Stimulated activated CD8-positive, alpha-beta memory T cell treated with anti-CD3 and anti-CD28 coated beads, Interleukin-4, amount 100 ng/mL, for 1 hour (primary cell): ENCODE measurements around the gene IGFBP1.
"Not testable (repeated sequence)": the region's sequence is repeated elsewhere in the genome, so short reads cannot be mapped to it uniquely, and the experiment has no call there.

Experiments used
- DNase-seq, 2 donors: peaks; one replicate each; pipeline ENCODE4 v3.0.0-alpha.2; 2020; ENCODE audit warnings: low read depth in 2 of 2, low spot score in 1 of 2

The IGFBP1 gene

GRCh38 chr7:45888185-45888992, at the start of gene IGFBP1:
TSS of gene IGFBP1 (plus strand) at chr7:45888488. CDS start at chr7:45888653, 165 bp downstream.
- no peak for DNase-seq

- not testable (repeated sequence) for DNase-seq
Observed at GRCh38 chr7:45838852-45839251, 49.4 kb upstream of the IGFBP1 start.

GRCh38 chr7:45841926-45842717, 46.2 kb upstream of the IGFBP1 start:
- DNase-seq, result not testable (repeated sequence)

GRCh38 chr7:45846536-45846935, 41.8 kb upstream of the IGFBP1 start:
- not testable (repeated sequence) for DNase-seq

GRCh38 chr7:45848734-45849133, 39.6 kb upstream of the IGFBP1 start:
- DNase-seq, result not testable (repeated sequence)

- DNase-seq, result not testable (repeated sequence)
Observed at GRCh38 chr7:45852984-45853383, 35.3 kb upstream of the IGFBP1 start.

- DNase-seq, result not testable (repeated sequence)
Observed at GRCh38 chr7:45853491-45853890, 34.8 kb upstream of the IGFBP1 start.

GRCh38 chr7:45855680-45856079, 32.6 kb upstream of the IGFBP1 start:
- DNase-seq, result not testable (repeated sequence)

- DNase-seq, result not testable (repeated sequence)
Observed at GRCh38 chr7:45856888-45857287, 31.4 kb upstream of the IGFBP1 start.

GRCh38 chr7:45863715-45864114, 24.6 kb upstream of the IGFBP1 start:
- no peak for DNase-seq

- DNase-seq, result no peak
Observed at GRCh38 chr7:45865594-45866410, 22.5 kb upstream of the IGFBP1 start.

- no peak for DNase-seq
Observed at GRCh38 chr7:45867471-45867870, 20.8 kb upstream of the IGFBP1 start.

GRCh38 chr7:45869426-45869825, 18.9 kb upstream of the IGFBP1 start:
- DNase-seq, result no peak

- no peak for DNase-seq
Observed at GRCh38 chr7:45872116-45873034, 15.9 kb upstream of the IGFBP1 start.

GRCh38 chr7:45873035-45873354, 15.3 kb upstream of the IGFBP1 start, which contains the start of gene CCDC201:
TSS of gene CCDC201 (minus strand) at chr7:45873082. CDS start at chr7:45873007, 75 bp downstream.
- no peak for DNase-seq

- DNase-seq, result no peak
Observed at GRCh38 chr7:45873355-45873754, 14.9 kb upstream of the IGFBP1 start.

- no peak for DNase-seq
Observed at GRCh38 chr7:45874408-45875131, 13.7 kb upstream of the IGFBP1 start.

- DNase-seq, result no peak
Observed at GRCh38 chr7:45876519-45876918, 11.8 kb upstream of the IGFBP1 start.

- no peak for DNase-seq
Observed at GRCh38 chr7:45878457-45879144, 9.7 kb upstream of the IGFBP1 start.
